Measurements from ENCODE around the gene UNC13B.

The UNC13B gene

GRCh38 chr9:35452481-35452880, 290.7 kb downstream of the UNC13B start:
- no peak for DNase-seq

- DNase-seq, result no peak
These were observed 292.0 kb downstream of the UNC13B start for GRCh38 chr9:35453786-35454185.

Data from effector CD4-positive, alpha-beta T cell (primary cell).